AG04449 (cell line): ENCODE results near the gene CLMN.

Source experiments
- CTCF ChIA-PET: fragments of 350-600 bp; formaldehyde crosslinking; extraction: SDS; loops from one replicate; lab custom pipeline; 2021; ENCODE audit warnings: antibody characterized with exemption; lab: Yijun Ruan, JAX
- POLR2A ChIA-PET: fragments of 400-600, 350-600 bp; formaldehyde crosslinking; extraction: SDS; loops from one replicate; lab custom pipeline; 2020; ENCODE audit warnings: antibody characterized with exemption, inconsistent platforms; lab: Yijun Ruan, JAX
- DNase-seq: peaks from one replicate; pipeline ENCODE4 v3.0.0-alpha.2; 2010; ENCODE audit warnings: low read depth, low spot score
- H3K4me3 ChIP-seq: 2 replicates; pipeline ENCODE4 v1.5.1; 2011; ENCODE audit warnings: low read depth, mild to moderate bottlenecking, control low read depth, low read length
- CTCF ChIP-seq: IDR thresholded peaks from one replicate; pipeline ENCODE4 v1.5.1; 2011; ENCODE audit warnings: mild to moderate bottlenecking, moderate library complexity, low read length, control low read depth, inconsistent platforms; ENCODE audit not compliant: insufficient read depth; ENCODE audit errors: missing control alignments

CLMN gene

GRCh38 chr14:95305940-95306339, 13.8 kb downstream of the CLMN start:
- DNase-seq: no peak
- ChIA-PET POLR2A (no interaction called here), CTCF (no interaction called here)
- no peak for TF ChIP-seq CTCF
- no peak overlapping the region for H3K4me3 ChIP-seq

GRCh38 chr14:95305145-95305544, 14.6 kb downstream of the CLMN start:
- H3K4me3 ChIP-seq: no peak overlapping the region
- TF ChIP-seq CTCF: no peak
- DNase-seq: no peak
- CTCF ChIA-PET: no interaction called here
- POLR2A ChIA-PET: no interaction called here

- DNase-seq: no peak
- H3K4me3 ChIP-seq: no peak overlapping the region
- CTCF ChIA-PET: no interaction called here
- TF ChIP-seq CTCF: no peak
- POLR2A ChIA-PET: no interaction called here
These were observed 15.4 kb downstream of the CLMN start for GRCh38 chr14:95304342-95304741.

GRCh38 chr14:95303552-95303951, 16.2 kb downstream of the CLMN start:
- ChIA-PET CTCF (no interaction called here), POLR2A (no interaction called here)
- H3K4me3 ChIP-seq: no peak overlapping the region
- no peak for DNase-seq
- no peak for TF ChIP-seq CTCF

GRCh38 chr14:95302667-95303506, 16.8 kb downstream of the CLMN start:
- no peak for DNase-seq
- ChIA-PET CTCF (no interaction called here), POLR2A (no interaction called here)
- H3K4me3 ChIP-seq: no peak overlapping the region
- TF ChIP-seq CTCF: no peak

GRCh38 chr14:95301527-95302187, 18.1 kb downstream of the CLMN start:
- POLR2A ChIA-PET: no interaction called here
- DNase-seq: no peak
- CTCF ChIA-PET: no interaction called here
- TF ChIP-seq CTCF: no peak
- no peak overlapping the region for H3K4me3 ChIP-seq
